ENCODE data around the gene CNOT1.

The CNOT1 gene

GRCh38 chr16:58670946-58671583 lies 41.4 kb upstream of the CNOT1 start:
- Histone ChIP-seq H3K4me2 (ENCODE audit: low read length) (no peak overlapping the region), H3F3A (ENCODE audit: control insufficient read depth, insufficient read depth) (no peaks in the 10 kb centered on the region), H3K4me3 (ENCODE audit: low read length) (no peak overlapping the region), H4K20me1 (ENCODE audit: control insufficient read depth, insufficient read depth, low read depth, low read length) (no peaks in the 10 kb centered on the region), H3K4me1 (ENCODE audit: control insufficient read depth, low read length) (no peaks in the 10 kb centered on the region), H3K27ac (ENCODE audit: low read depth, low read length) (no peak overlapping the region), H3K9me2 (replicated peaks; ENCODE audit: control insufficient read depth, low read length) (no peaks in the 10 kb centered on the region), H3K27me3 (ENCODE audit: control insufficient read depth, low read length) (no peaks in the 10 kb centered on the region), H3K79me2 (ENCODE audit: control insufficient read depth, low read length) (no peaks in the 10 kb centered on the region), H3K36me3 (ENCODE audit: control insufficient read depth, low read length) (no peaks in the 10 kb centered on the region), H3K9me3 (ENCODE audit: control insufficient read depth, insufficient read depth, low read length) (no peaks in the 10 kb centered on the region)
- TF ChIP-seq CTCF (IDR thresholded peaks at IDR 0.05; ENCODE audit: low read depth, low read length, poor library complexity, severe bottlenecking) = no peak
- TF ChIP-seq EZH2phosphoT487 (IDR thresholded peaks at IDR 0.05; ENCODE audit: borderline replicate concordance, low read length) = no peak

GRCh38 chr16:58670177-58670576 lies 40.6 kb upstream of the CNOT1 start:
- H3K36me3 ChIP-seq (ENCODE audit: control insufficient read depth, low read length) = no peaks in the 10 kb centered on the region
- no peaks in the 10 kb centered on the region for H3F3A ChIP-seq (ENCODE audit: control insufficient read depth, insufficient read depth)
- no peaks in the 10 kb centered on the region for H4K20me1 ChIP-seq (ENCODE audit: control insufficient read depth, insufficient read depth, low read depth, low read length)
- H3K4me2 ChIP-seq (ENCODE audit: low read length) = no peak overlapping the region
- no peaks in the 10 kb centered on the region for H3K27me3 ChIP-seq (ENCODE audit: control insufficient read depth, low read length)
- H3K9me2 ChIP-seq (replicated peaks; ENCODE audit: control insufficient read depth, low read length) = no peaks in the 10 kb centered on the region
- no peaks in the 10 kb centered on the region for H3K4me1 ChIP-seq (ENCODE audit: control insufficient read depth, low read length)
- H3K4me3 ChIP-seq (ENCODE audit: low read length) = no peak overlapping the region
- no peaks in the 10 kb centered on the region for H3K9me3 ChIP-seq (ENCODE audit: control insufficient read depth, insufficient read depth, low read length)
- H3K27ac ChIP-seq (ENCODE audit: low read depth, low read length) = no peak overlapping the region
- no peaks in the 10 kb centered on the region for H3K79me2 ChIP-seq (ENCODE audit: control insufficient read depth, low read length)
- TF ChIP-seq EZH2phosphoT487 (IDR thresholded peaks at IDR 0.05; ENCODE audit: borderline replicate concordance, low read length) = no peak
- TF ChIP-seq CTCF (IDR thresholded peaks at IDR 0.05; ENCODE audit: low read depth, low read length, poor library complexity, severe bottlenecking) = no peak

GRCh38 chr16:58665200-58665599 lies 35.6 kb upstream of the CNOT1 start:
- no peaks in the 10 kb centered on the region for H3K4me1 ChIP-seq (ENCODE audit: control insufficient read depth, low read length)
- no peaks in the 10 kb centered on the region for H3K9me2 ChIP-seq (replicated peaks; ENCODE audit: control insufficient read depth, low read length)
- no peaks in the 10 kb centered on the region for H3K27me3 ChIP-seq (ENCODE audit: control insufficient read depth, low read length)
- H3K4me2 ChIP-seq (ENCODE audit: low read length) = no peak overlapping the region
- no peaks in the 10 kb centered on the region for H3F3A ChIP-seq (ENCODE audit: control insufficient read depth, insufficient read depth)
- H3K27ac ChIP-seq (ENCODE audit: low read depth, low read length) = no peak overlapping the region
- no peaks in the 10 kb centered on the region for H3K36me3 ChIP-seq (ENCODE audit: control insufficient read depth, low read length)
- H3K79me2 ChIP-seq (ENCODE audit: control insufficient read depth, low read length) = no peaks in the 10 kb centered on the region
- TF ChIP-seq EZH2phosphoT487 (IDR thresholded peaks at IDR 0.05; ENCODE audit: borderline replicate concordance, low read length) = no peak
- no peak for TF ChIP-seq CTCF (IDR thresholded peaks at IDR 0.05; ENCODE audit: low read depth, low read length, poor library complexity, severe bottlenecking)
- H3K4me3 ChIP-seq (ENCODE audit: low read length) = no peak overlapping the region
- H3K9me3 ChIP-seq (ENCODE audit: control insufficient read depth, insufficient read depth, low read length) = no peaks in the 10 kb centered on the region
- no peaks in the 10 kb centered on the region for H4K20me1 ChIP-seq (ENCODE audit: control insufficient read depth, insufficient read depth, low read depth, low read length)

All from DOHH2 (cell line).